ENCODE results near the gene UPF2. TPM values are rescaled to one million over a fixed set of nuclear protein-coding genes. Genes with fewer than 3 reads are reported as not detected.

Gene UPF2
- total and polyA plus RNA-seq, 2 of the 13 experiments (the other 11 are each of a cell fraction or from before 2014, with no cell fraction given), result 6.2 to 14.5 TPM

DNA sequence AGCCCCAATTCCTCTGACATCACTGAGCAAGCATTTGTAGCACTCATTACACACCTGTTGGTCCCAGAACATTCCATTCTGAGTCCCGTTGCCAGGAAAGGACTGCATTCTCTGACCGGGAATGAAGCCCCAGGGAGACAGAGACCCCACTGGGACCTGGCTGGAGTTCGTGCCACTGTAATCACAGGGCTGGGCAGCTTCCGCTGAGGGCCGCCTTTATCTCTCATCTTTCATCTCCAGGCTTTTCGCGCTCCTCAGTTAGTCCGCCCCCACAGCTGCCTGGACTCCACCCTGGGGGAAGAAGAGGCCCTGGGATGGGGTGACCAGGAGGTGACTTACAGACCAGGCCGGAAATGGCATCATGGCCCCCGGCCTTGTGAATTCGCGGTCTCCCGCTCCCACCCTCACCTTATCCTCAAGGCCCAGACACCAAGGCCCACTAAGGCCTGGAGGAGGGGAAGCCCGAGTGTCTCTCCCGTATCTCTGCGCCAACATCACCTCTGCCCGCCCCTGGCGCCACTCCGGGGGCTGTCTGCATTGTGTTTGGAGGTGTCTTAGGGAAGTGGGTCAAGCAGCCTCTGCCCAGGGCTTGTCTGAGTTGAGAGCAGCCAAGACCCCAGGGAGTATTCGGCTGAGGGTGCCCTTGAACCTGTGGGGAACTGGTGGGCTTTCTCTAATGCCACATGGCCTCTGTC lies 144.1 kb downstream of the UPF2 start (continued):
- TF ChIP-seq, protein P1, sequence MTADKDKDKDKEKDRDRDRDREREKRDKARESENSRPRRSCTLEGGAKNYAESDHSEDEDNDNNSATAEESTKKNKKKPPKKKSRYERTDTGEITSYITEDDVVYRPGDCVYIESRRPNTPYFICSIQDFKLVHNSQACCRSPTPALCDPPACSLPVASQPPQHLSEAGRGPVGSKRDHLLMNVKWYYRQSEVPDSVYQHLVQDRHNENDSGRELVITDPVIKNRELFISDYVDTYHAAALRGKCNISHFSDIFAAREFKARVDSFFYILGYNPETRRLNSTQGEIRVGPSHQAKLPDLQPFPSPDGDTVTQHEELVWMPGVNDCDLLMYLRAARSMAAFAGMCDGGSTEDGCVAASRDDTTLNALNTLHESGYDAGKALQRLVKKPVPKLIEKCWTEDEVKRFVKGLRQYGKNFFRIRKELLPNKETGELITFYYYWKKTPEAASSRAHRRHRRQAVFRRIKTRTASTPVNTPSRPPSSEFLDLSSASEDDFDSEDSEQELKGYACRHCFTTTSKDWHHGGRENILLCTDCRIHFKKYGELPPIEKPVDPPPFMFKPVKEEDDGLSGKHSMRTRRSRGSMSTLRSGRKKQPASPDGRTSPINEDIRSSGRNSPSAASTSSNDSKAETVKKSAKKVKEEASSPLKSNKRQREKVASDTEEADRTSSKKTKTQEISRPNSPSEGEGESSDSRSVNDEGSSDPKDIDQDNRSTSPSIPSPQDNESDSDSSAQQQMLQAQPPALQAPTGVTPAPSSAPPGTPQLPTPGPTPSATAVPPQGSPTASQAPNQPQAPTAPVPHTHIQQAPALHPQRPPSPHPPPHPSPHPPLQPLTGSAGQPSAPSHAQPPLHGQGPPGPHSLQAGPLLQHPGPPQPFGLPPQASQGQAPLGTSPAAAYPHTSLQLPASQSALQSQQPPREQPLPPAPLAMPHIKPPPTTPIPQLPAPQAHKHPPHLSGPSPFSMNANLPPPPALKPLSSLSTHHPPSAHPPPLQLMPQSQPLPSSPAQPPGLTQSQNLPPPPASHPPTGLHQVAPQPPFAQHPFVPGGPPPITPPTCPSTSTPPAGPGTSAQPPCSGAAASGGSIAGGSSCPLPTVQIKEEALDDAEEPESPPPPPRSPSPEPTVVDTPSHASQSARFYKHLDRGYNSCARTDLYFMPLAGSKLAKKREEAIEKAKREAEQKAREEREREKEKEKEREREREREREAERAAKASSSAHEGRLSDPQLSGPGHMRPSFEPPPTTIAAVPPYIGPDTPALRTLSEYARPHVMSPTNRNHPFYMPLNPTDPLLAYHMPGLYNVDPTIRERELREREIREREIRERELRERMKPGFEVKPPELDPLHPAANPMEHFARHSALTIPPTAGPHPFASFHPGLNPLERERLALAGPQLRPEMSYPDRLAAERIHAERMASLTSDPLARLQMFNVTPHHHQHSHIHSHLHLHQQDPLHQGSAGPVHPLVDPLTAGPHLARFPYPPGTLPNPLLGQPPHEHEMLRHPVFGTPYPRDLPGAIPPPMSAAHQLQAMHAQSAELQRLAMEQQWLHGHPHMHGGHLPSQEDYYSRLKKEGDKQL (CRISPR knock-in tag; IDR thresholded peaks at IDR 0.05; ENCODE audit: low read depth), result no peak
- TF ChIP-seq, protein P2, sequence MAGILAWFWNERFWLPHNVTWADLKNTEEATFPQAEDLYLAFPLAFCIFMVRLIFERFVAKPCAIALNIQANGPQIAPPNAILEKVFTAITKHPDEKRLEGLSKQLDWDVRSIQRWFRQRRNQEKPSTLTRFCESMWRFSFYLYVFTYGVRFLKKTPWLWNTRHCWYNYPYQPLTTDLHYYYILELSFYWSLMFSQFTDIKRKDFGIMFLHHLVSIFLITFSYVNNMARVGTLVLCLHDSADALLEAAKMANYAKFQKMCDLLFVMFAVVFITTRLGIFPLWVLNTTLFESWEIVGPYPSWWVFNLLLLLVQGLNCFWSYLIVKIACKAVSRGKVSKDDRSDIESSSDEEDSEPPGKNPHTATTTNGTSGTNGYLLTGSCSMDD (CRISPR knock-in tag; IDR thresholded peaks at IDR 0.05), result no peak
- TF ChIP-seq PITX1 (CRISPR knock-in tag; IDR thresholded peaks at IDR 0.05) (no peak), PHF20 (CRISPR knock-in tag; IDR thresholded peaks at IDR 0.05) (no peak), MAZ (IDR thresholded peaks at IDR 0.05; ENCODE audit: borderline replicate concordance, low read depth, low read length) (no peak), MAZ (CRISPR knock-in tag; IDR thresholded peaks at IDR 0.05; ENCODE audit: low read depth) (no peak), TGIF2 (CRISPR knock-in tag; IDR thresholded peaks at IDR 0.05) (no peak), ZFP36L2 (CRISPR knock-in tag; IDR thresholded peaks at IDR 0.05) (no peak), NFE2 (CRISPR knock-in tag; IDR thresholded peaks at IDR 0.05) (no peak)
- TF ChIP-seq, protein P3, sequence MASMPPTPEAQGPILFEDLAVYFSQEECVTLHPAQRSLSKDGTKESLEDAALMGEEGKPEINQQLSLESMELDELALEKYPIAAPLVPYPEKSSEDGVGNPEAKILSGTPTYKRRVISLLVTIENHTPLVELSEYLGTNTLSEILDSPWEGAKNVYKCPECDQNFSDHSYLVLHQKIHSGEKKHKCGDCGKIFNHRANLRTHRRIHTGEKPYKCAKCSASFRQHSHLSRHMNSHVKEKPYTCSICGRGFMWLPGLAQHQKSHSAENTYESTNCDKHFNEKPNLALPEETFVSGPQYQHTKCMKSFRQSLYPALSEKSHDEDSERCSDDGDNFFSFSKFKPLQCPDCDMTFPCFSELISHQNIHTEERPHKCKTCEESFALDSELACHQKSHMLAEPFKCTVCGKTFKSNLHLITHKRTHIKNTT (CRISPR knock-in tag; IDR thresholded peaks at IDR 0.05), result no peak
- TF ChIP-seq, protein P4, sequence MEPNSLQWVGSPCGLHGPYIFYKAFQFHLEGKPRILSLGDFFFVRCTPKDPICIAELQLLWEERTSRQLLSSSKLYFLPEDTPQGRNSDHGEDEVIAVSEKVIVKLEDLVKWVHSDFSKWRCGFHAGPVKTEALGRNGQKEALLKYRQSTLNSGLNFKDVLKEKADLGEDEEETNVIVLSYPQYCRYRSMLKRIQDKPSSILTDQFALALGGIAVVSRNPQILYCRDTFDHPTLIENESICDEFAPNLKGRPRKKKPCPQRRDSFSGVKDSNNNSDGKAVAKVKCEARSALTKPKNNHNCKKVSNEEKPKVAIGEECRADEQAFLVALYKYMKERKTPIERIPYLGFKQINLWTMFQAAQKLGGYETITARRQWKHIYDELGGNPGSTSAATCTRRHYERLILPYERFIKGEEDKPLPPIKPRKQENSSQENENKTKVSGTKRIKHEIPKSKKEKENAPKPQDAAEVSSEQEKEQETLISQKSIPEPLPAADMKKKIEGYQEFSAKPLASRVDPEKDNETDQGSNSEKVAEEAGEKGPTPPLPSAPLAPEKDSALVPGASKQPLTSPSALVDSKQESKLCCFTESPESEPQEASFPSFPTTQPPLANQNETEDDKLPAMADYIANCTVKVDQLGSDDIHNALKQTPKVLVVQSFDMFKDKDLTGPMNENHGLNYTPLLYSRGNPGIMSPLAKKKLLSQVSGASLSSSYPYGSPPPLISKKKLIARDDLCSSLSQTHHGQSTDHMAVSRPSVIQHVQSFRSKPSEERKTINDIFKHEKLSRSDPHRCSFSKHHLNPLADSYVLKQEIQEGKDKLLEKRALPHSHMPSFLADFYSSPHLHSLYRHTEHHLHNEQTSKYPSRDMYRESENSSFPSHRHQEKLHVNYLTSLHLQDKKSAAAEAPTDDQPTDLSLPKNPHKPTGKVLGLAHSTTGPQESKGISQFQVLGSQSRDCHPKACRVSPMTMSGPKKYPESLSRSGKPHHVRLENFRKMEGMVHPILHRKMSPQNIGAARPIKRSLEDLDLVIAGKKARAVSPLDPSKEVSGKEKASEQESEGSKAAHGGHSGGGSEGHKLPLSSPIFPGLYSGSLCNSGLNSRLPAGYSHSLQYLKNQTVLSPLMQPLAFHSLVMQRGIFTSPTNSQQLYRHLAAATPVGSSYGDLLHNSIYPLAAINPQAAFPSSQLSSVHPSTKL (CRISPR knock-in tag; IDR thresholded peaks at IDR 0.05), result peak; percentile 54; the same call in 1 of the 2 replicates
- TF ChIP-seq, protein P5, sequence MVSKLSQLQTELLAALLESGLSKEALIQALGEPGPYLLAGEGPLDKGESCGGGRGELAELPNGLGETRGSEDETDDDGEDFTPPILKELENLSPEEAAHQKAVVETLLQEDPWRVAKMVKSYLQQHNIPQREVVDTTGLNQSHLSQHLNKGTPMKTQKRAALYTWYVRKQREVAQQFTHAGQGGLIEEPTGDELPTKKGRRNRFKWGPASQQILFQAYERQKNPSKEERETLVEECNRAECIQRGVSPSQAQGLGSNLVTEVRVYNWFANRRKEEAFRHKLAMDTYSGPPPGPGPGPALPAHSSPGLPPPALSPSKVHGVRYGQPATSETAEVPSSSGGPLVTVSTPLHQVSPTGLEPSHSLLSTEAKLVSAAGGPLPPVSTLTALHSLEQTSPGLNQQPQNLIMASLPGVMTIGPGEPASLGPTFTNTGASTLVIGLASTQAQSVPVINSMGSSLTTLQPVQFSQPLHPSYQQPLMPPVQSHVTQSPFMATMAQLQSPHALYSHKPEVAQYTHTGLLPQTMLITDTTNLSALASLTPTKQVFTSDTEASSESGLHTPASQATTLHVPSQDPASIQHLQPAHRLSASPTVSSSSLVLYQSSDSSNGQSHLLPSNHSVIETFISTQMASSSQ (IDR thresholded peaks at IDR 0.05; ENCODE audit: low read depth), result no peak
- TF ChIP-seq, protein P5 (CRISPR knock-in tag; IDR thresholded peaks at IDR 0.05; ENCODE audit: borderline replicate concordance), result 0 out of 2 replicates have a peak, but pooled peaks have one; percentile 5
